Stimulated activated CD4-positive, alpha-beta T cell treated with anti-CD3 and anti-CD28 coated beads, TNF-alpha, amount 100 ng/mL, for 24 hours (primary cell): ENCODE measurements around the gene CLK2.
A peak's percentile ranks its signal among the peaks of the same experiment; 100 is the strongest.
"Not testable (repeated sequence)": the region's sequence is repeated elsewhere in the genome, so short reads cannot be mapped to it uniquely, and the experiment has no call there.

Experiments
- DNase-seq, 3 experiments: peaks; one replicate each; pipeline ENCODE4 v3.0.0-alpha.2; 2020; ENCODE audit warnings: low read depth in 3 of 3

CLK2 gene

GRCh38 chr1:155241841-155242264, 31.5 kb downstream of the CLK2 start:
- no peak for DNase-seq

GRCh38 chr1:155241069-155241679, 32.1 kb downstream of the CLK2 start:
- peak in 2 of 3 experiments; percentile 35 to 60 for DNase-seq

DNA sequence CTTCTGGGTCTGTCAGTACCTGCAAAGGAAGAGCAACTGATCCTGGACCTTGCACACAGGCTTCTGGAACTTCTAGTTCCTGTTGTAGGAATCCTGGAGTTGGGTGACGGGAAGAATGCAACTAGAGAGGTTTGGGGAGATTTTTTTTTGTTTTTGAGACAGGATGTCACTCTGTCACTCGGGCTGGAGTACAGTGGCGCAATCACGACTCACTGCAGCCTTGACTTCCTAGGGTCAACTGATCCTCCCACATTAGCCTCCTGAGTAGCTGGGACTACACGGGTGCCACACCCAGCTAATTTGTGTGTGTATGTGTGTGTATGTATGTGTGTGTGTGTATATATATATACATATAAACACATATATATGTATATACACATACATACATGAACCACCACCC, 36.9 kb downstream of the CLK2 start:
- no peak for DNase-seq

DNA sequence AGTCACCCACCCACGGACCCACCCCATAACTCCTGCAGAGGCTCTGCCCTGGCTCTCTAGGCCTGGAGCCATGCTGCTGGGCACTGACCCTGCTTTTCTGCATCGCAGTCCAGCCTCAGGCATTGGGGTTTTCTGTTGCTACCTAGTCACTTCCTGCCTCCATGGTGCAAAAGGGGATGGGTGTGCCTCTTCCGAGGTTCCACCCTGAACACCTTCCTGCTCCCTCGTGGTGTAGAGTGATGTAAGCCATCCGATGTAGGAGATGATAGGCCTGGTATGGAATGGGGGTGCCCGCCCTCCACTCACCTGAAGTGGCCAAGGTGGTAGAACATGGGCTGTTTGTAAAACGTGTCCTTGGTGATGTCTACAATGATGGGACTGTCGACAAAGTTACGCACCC, 37.9 kb downstream of the CLK2 start:
- DNase-seq, result not testable (repeated sequence)

GRCh38 chr1:155233502-155233901, 39.8 kb downstream of the CLK2 start:
- DNase-seq, result not testable (repeated sequence)

DNA sequence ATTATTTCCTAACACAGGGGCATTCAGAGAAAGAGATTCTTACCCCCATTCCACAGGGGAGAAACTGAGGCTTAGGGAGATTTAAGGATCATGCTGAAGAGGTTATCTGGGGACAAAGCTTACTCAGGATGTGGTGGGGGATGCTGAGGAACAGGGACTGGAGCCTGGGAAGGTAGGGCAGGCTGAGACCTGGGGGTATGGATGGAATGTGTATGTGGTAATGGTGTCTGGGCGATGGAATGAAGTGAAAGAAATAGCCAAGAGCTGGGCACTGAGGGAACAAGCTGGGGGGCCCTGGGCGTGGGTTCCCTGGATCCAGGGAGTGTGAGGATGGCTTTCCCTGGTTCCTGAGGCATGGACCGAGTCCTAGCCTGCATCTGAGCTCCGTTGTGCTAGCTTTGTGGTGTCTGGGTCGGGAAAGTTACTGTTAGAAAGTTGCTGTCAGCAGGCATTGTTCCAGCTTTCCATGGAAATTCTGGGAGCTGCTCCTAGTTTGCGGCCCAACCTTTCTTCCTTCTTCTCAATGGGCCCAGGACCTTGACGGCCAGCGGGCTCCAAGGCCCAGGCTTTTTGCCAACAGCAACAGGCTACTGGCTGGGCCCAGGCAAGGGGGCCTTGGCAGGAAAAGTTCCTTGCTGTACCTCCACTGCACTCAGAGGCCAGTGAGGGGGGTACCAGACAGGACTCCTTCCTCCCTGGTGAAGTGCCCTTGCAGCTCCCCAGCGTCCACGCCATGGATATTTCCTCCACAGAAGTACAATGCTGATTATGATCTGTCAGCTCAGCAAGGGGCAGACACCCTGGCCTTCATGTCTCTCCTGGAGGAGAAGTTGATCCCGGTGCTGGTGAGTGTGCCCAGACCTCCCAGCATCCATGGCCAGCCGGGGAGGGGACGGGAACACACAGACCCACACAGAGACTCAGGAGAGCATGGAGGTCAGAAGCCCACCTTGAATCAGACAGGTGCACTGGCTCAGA, 41.0 kb downstream of the CLK2 start:
- not testable (repeated sequence) for DNase-seq

GRCh38 chr1:155231302-155231701, 42.0 kb downstream of the CLK2 start:
- not testable (repeated sequence) for DNase-seq

GRCh38 chr1:155228096-155228427, 45.2 kb downstream of the CLK2 start:
- DNase-seq, result no peak

DNA sequence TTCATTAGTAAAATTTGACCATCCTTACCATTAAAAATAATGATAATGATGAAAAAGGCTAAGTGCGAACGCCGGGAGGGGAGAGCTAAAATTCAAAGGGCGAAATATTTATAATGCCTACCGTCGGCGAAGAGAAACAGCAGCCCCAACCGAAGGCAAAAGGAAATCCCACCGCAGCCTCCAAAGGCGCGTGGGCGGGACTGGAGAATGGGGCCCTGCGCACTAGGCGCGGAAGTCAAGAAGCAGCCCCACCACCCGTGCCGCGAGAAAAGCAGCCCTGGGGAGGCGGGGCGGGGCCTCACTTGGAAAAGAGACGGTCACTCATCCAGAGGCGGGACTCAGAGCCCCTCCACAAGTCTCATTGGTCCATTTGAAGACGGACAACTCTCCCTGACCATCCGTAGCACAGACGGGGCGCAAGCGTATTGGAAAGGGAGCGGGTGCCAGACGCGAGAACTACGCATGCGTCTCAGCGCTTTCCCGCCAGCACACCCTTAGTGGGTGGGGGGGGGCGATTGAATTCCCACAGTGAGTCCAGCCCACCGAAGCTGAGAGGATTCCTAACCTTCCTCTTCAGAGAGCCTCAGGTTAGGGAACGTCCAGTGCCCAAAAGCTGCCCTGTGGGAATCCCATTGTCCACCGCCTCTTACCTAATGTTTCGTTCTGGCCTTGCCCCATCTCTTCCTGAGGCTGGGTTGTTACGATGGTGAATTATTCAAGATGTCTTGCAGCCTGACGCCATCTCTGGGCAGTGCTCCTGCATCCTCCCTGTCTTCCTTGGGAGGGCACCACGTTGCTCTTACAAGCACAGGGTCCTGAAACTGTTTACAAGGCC, 45.8 kb downstream of the CLK2 start:
- peak; percentile 97 to 99 (median 97) for DNase-seq

DNA sequence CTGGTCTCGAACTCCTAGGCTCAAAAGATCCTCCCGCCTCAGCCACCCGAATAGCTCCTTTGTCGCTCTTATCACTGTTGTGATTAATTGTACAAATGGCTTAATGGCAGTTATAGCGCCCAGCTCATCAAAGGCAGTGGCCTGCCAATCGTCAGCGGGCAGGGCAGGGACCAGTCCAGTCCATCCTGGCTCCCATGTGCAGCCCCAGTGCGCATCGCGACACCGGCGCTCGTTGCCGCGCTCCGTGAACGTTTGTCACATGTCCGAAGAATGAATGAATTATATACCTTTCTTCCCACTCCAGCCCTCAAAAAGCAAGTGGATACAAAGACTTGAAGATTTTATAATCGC, 46.4 kb downstream of the CLK2 start:
- peak in 2 of 3 experiments; percentile 20 to 50 for DNase-seq

GRCh38 chr1:155226188-155226909, 47.0 kb downstream of the CLK2 start:
- peak in 2 of 3 experiments; percentile 69 to 81 for DNase-seq

DNA sequence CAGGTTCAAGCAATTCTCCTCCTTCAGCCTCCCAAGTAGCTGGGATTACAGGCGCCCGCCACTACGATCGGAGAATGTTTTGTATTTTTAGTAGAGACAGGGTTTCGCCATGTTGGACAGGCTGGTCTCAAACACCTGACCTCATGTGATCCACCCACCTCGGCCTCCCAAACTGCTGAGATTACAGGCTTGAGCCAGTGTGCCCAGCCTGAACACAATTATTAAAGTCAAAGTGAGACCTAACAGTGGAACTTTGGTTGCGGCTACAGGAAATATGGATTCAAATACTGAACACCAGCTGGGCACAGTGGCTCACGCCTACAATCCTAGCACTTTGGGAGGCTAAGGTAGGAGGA, 47.9 kb downstream of the CLK2 start:
- DNase-seq, result not testable (repeated sequence)

DNA sequence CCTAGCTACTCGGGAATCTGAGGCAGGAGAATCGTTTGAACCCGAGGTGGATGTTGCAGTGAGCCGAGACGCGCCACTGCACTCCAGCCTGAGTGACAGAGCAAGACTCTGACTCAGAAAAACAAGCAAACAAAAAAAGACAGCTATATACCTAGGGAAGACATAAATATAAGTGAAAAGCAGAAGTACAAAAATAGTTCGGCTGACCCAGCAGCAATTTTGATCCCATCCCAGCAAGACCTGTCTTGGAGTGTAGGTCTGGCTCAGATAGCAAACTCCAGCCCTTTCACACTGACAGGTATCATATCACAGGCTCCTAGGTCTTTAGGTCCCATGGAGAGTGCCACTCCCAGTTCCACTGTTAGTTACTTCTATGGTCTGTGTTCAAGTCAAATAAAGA, 50.3 kb downstream of the CLK2 start:
- no peak for DNase-seq

- DNase-seq, result not testable (repeated sequence)
These were observed 52.9 kb downstream of the CLK2 start for GRCh38 chr1:155220211-155220965.

DNA sequence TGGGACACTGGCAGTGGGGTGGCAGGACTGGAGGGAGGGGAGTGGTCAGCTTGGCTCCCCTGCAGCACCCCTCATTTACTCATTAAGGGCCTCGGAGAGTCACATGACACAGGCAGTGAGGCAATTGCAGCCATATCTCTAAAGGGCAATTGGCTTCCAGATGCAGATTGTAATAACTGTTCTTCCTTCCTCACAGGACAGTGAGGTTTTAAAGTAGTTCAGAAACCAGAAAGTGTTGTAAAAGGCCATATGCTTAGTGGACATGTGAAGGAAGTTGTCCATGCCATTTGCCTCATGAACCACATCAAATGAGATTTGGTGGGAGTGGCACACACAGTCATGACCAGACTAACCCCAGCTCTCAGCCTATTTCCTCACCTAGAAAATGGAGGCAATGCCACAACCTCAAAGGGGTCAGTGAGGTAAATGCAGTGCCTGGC, 53.7 kb downstream of the CLK2 start:
- no peak for DNase-seq

DNA sequence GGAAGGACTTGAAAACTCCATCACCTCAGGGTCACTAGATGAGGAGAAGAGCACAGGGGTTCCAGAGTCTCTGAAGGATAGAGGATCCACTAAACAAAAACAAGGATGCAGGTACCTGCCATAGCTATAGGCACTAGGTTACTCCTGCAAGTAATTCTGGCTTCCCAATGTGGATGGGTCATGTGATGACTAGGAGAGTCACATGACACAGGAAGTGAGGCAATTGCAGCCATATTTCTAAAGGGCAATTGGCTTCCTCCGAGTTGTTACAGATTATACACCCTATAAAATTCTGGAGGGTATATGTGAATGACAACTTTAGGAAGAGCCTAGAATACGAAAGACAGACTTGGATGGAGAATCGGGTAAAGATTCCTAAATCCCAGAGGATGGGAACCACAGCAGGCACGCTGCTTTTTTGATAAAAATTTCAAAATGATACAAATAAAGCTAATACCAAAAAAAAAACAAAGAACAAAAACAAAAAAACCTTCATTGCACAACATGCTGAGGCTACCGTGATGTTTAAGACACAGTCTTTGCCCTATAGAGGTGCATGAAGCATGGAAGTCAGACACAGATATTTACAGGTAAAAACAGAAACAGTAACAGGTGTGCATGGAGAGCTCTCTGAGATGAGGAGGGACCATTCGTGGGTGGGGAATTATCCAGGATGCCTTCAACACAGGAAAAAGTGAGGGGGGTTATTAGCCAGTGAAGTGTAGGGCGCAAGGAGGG, 54.3 kb downstream of the CLK2 start:
- no peak for DNase-seq

GRCh38 chr1:155214702-155215101, 58.6 kb downstream of the CLK2 start:
- DNase-seq, result not testable (repeated sequence)
